NT2/D1 (cell line): ENCODE results near the gene MAOA.

Source experiments
- DNase-seq: peaks from one replicate; pipeline ENCODE4 v3.0.0-alpha.2; 2011; ENCODE audit warnings: low read depth, low spot score
- H3K27me3 ChIP-seq: 2 replicates; pipeline ENCODE4 v1.6.0; 2011; ENCODE audit warnings: mild to moderate bottlenecking; ENCODE audit not compliant: insufficient read length, insufficient read depth
- H3K36me3 ChIP-seq: 2 replicates; pipeline ENCODE4 v1.6.1; 2011; ENCODE audit warnings: mild to moderate bottlenecking, low read length, mixed read lengths; ENCODE audit not compliant: insufficient read depth, insufficient read length
- H3K4me1 ChIP-seq: 2 replicates; pipeline ENCODE4 v1.5.1; 2011; ENCODE audit not compliant: insufficient read depth, insufficient read length
- H3K4me3 ChIP-seq: 2 replicates; pipeline ENCODE4 v1.5.1; 2011; ENCODE audit warnings: low read depth; ENCODE audit not compliant: insufficient read length
- H3K9ac ChIP-seq: 2 replicates; pipeline ENCODE4 v1.6.0; 2011; ENCODE audit warnings: low read depth; ENCODE audit not compliant: insufficient read length
- H3K9me3 ChIP-seq: 2 replicates; pipeline ENCODE4 v1.5.1; 2011; ENCODE audit warnings: mild to moderate bottlenecking, low read length; ENCODE audit not compliant: insufficient read depth
- SUZ12 ChIP-seq: IDR thresholded peaks from 2 replicates; pipeline ENCODE4 v1.6.1; 2011; ENCODE audit not compliant: insufficient read length, insufficient read depth; ENCODE audit errors: extremely low read depth
- YY1 ChIP-seq: IDR thresholded peaks from 2 replicates; pipeline ENCODE4 v1.6.1; 2011; ENCODE audit not compliant: insufficient read length, insufficient read depth
- ZNF274 ChIP-seq: IDR thresholded peaks from 2 replicates; pipeline ENCODE4 v1.6.1; 2011; ENCODE audit warnings: mild to moderate bottlenecking, low read depth, low read length

The MAOA gene

GRCh38 chrX:43679778-43680177 lies 23.7 kb downstream of the MAOA start:
- H3K27me3 ChIP-seq, result no peaks in the 10 kb centered on the region
- H3K9ac ChIP-seq, result no peak overlapping the region
- no peak for DNase-seq
- TF ChIP-seq SUZ12 (no peak), YY1 (no peak), ZNF274 (no peak)
- no peaks in the 10 kb centered on the region for H3K4me1 ChIP-seq
- H3K9me3 ChIP-seq, result no peaks in the 10 kb centered on the region
- H3K4me3 ChIP-seq, result no peak overlapping the region
- H3K36me3 ChIP-seq, result no peaks in the 10 kb centered on the region

DNA sequence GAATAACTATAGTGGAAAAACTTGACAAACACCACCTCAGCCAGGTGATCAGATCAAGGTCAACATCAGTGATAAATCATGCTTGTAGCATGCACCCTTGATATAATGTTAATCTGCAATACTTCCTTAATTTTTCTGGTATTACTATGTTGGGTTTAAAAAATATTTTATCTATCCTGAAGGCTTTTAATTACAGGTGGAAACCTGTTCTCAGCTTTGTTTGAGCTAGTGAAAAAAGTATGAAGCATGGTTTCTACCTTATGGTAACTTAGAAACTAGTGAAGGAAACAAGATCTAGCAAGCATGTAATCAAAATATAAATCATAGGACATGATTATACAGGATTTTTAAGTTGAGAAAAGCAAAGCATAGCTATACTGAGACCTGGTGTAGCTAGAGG lies 26.6 kb downstream of the MAOA start:
- no peak overlapping the region for H3K9ac ChIP-seq
- no peaks in the 10 kb centered on the region for H3K27me3 ChIP-seq
- no peaks in the 10 kb centered on the region for H3K36me3 ChIP-seq
- H3K9me3 ChIP-seq, result no peaks in the 10 kb centered on the region
- no peak for DNase-seq
- no peak overlapping the region for H3K4me3 ChIP-seq
- TF ChIP-seq YY1 (no peak), ZNF274 (no peak), SUZ12 (no peak)
- H3K4me1 ChIP-seq, result no peaks in the 10 kb centered on the region

- Histone ChIP-seq H3K4me1 (peaks cover 2% of the 10 kb centered on the region), H3K27me3 (no peaks in the 10 kb centered on the region), H3K9ac (no peak overlapping the region), H3K36me3 (no peaks in the 10 kb centered on the region), H3K4me3 (no peak overlapping the region), H3K9me3 (no peaks in the 10 kb centered on the region)
- TF ChIP-seq SUZ12 (no peak), ZNF274 (no peak), YY1 (no peak)
- no peak for DNase-seq
Observed at GRCh38 chrX:43685221-43685620, 29.1 kb downstream of the MAOA start.

DNA sequence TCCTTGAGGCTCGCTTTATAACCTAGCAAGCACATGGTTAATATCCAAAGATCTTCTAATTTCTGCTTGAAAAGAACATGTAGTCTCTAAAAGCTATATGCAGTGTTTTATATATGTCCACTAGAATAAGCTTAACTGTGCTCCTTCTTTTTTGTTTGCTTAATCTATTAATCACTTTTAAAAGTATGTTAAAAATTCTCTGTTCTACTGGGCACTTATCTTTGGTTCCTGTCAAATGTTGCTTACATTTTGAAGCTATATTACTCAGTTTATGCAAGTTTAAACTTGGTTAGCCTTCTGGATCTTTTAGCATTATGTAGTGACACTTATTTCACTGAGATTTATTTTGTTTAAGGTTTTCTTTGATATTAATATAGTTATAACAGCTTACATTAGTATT lies 32.5 kb downstream of the MAOA start:
- Histone ChIP-seq H3K9ac (no peak overlapping the region), H3K9me3 (no peaks in the 10 kb centered on the region), H3K36me3 (no peaks in the 10 kb centered on the region), H3K4me1 (peaks cover 2% of the 10 kb centered on the region), H3K4me3 (no peak overlapping the region), H3K27me3 (no peaks in the 10 kb centered on the region)
- TF ChIP-seq YY1 (no peak), SUZ12 (no peak), ZNF274 (no peak)
- no peak for DNase-seq

GRCh38 chrX:43693602-43694406 lies 37.7 kb downstream of the MAOA start:
- Histone ChIP-seq H3K9ac (no peak overlapping the region), H3K9me3 (no peaks in the 10 kb centered on the region), H3K4me3 (no peak overlapping the region), H3K36me3 (no peaks in the 10 kb centered on the region), H3K27me3 (no peaks in the 10 kb centered on the region), H3K4me1 (no peaks in the 10 kb centered on the region)
- DNase-seq, result no peak
- no peak for TF ChIP-seq SUZ12

DNA sequence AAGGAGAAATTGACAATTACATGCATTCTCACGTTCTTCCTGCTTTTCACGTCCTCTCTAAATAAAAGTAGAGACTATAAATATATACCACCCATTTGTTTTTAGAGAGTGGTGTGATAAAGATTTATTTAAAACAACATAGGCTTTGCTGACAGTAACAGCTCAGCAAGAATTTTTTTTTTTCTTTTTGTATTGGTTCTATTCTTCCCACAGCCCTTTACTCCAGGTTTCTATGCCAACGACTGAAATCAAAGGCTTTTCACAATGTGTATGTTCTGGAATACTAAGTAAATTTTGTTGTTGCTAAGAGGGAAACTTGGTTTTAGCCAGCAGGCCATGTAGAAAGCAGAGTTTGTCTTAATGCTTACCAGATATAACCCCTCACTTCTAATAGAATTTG lies 43.4 kb downstream of the MAOA start:
- no peak overlapping the region for H3K9ac ChIP-seq
- H3K4me1 ChIP-seq, result no peaks in the 10 kb centered on the region
- no peaks in the 10 kb centered on the region for H3K36me3 ChIP-seq
- no peak for DNase-seq
- TF ChIP-seq ZNF274 (no peak), SUZ12 (no peak), YY1 (no peak)
- H3K27me3 ChIP-seq, result no peaks in the 10 kb centered on the region
- no peaks in the 10 kb centered on the region for H3K9me3 ChIP-seq
- no peak overlapping the region for H3K4me3 ChIP-seq

- H3K9me3 ChIP-seq, result no peaks in the 10 kb centered on the region
- H3K4me1 ChIP-seq, result no peaks in the 10 kb centered on the region
- no peak overlapping the region for H3K9ac ChIP-seq
- TF ChIP-seq ZNF274 (no peak), YY1 (no peak), SUZ12 (no peak)
- no peak overlapping the region for H3K4me3 ChIP-seq
- no peaks in the 10 kb centered on the region for H3K27me3 ChIP-seq
- no peaks in the 10 kb centered on the region for H3K36me3 ChIP-seq
- DNase-seq, result no peak
Observed at GRCh38 chrX:43702079-43702524, 46.0 kb downstream of the MAOA start.

- Histone ChIP-seq H3K9me3 (no peaks in the 10 kb centered on the region), H3K27me3 (no peaks in the 10 kb centered on the region), H3K36me3 (no peaks in the 10 kb centered on the region), H3K4me1 (no peaks in the 10 kb centered on the region), H3K4me3 (no peak overlapping the region), H3K9ac (no peak overlapping the region)
- no peak for DNase-seq
- no peak for TF ChIP-seq ZNF274
- TF ChIP-seq YY1, result no peak
- TF ChIP-seq SUZ12, result no peak
Observed at GRCh38 chrX:43702660-43703059, 46.6 kb downstream of the MAOA start.
